Measurements from ENCODE around the gene IMP4.
"Not testable (repeated sequence)": the region's sequence is repeated elsewhere in the genome, so short reads cannot be mapped to it uniquely, and the experiment has no call there.

IMP4 gene

GRCh38 chr2:130342533-130343275 lies at the start of gene IMP4:
Gene IMP4 (plus strand): TSS chr2:130342897. CDS start chr2:130342933, 36 bp downstream.
- peak; percentile 78 to 100 (median 98) for DNase-seq

- no peak for DNase-seq
These were observed 42.3 kb upstream of the IMP4 start for GRCh38 chr2:130300258-130300969.

- DNase-seq: no peak
These were observed 41.7 kb upstream of the IMP4 start for GRCh38 chr2:130300970-130301348.

- no peak for DNase-seq
These were observed 40.4 kb upstream of the IMP4 start for GRCh38 chr2:130302164-130302886.

GRCh38 chr2:130303169-130303568 lies 39.5 kb upstream of the IMP4 start:
- DNase-seq: no peak

GRCh38 chr2:130304726-130305125 lies 38.0 kb upstream of the IMP4 start:
- no peak for DNase-seq

- DNase-seq: no peak
These were observed 34.8 kb upstream of the IMP4 start for GRCh38 chr2:130307850-130308249.

- DNase-seq: no peak
These were observed 31.8 kb upstream of the IMP4 start for GRCh38 chr2:130310881-130311280.

GRCh38 chr2:130313812-130314334 lies 28.8 kb upstream of the IMP4 start:
- no peak for DNase-seq

- DNase-seq: no peak
These were observed 28.3 kb upstream of the IMP4 start for GRCh38 chr2:130314377-130314776.

- no peak for DNase-seq
These were observed 26.1 kb upstream of the IMP4 start for GRCh38 chr2:130316596-130316995.

- no peak for DNase-seq
These were observed 23.8 kb upstream of the IMP4 start for GRCh38 chr2:130318906-130319305.

- DNase-seq: no peak
These were observed 23.2 kb upstream of the IMP4 start for GRCh38 chr2:130319536-130319935.

GRCh38 chr2:130327703-130328527 lies 14.8 kb upstream of the IMP4 start:
- no peak for DNase-seq

GRCh38 chr2:130328710-130329109 lies 14.0 kb upstream of the IMP4 start:
- DNase-seq: peak in 2 of 56 donors; percentile 4 to 28

GRCh38 chr2:130332271-130333073 lies 10.2 kb upstream of the IMP4 start:
- peak in 40 of 56 donors; percentile 9 to 78 (median 36) for DNase-seq

- not testable (repeated sequence) for DNase-seq
These were observed 9.4 kb upstream of the IMP4 start for GRCh38 chr2:130333253-130333652.

- no peak for DNase-seq
These were observed 8.7 kb upstream of the IMP4 start for GRCh38 chr2:130334026-130334425.

GRCh38 chr2:130335226-130335625 lies 7.5 kb upstream of the IMP4 start:
- DNase-seq: no peak

All from nucleus accumbens (tissue), 56 donors.